ENCODE results near the gene BHLHA15. TPM values are rescaled to one million over a fixed set of nuclear protein-coding genes. Genes with fewer than 3 reads are reported as not detected.
A peak's percentile ranks its signal among the peaks of the same experiment; 100 is the strongest.

The BHLHA15 gene
- total and polyA plus RNA-seq, 9 of the 15 experiments (the other 6 are each of a cell fraction or from before 2014, with no cell fraction given) = 0.22 to 2.0 (median 1.1) TPM; not detected in 4

DNA sequence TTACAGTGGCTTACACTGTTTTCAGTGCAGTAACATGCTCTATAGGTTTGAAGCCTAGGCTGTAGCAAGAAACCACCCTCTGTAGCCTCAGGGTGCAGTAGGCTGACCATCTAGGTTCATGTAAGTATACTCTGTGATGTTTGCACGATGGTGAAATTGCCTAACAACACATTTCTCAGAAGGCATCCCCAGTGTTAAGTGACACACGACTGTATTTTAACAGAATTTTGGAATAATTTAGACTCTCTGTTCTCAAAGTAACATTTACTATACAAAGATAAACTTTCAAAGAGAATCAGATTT lies 44.6 kb upstream of the BHLHA15 start:
- no peak for FAIRE-seq
- Histone ChIP-seq H3K27me3 (ENCODE audit: control insufficient read depth in 2 of 2, insufficient read depth in 2 of 2, low read length in 2 of 2) (no peaks in the 10 kb centered on the region), H3K27ac (ENCODE audit: extremely low read depth, low read depth, low read length) (no peak overlapping the region), H3K4me2 (ENCODE audit: insufficient read depth, low read length) (no peak overlapping the region), H4K20me1 (replicated peaks; ENCODE audit: control insufficient read depth, insufficient read depth, low read length) (peaks cover 18% of the 10 kb centered on the region; the same call in 1 of the 2 replicates), H3K4me1 (replicated peaks in 1 of 2; ENCODE audit: control insufficient read depth in 2 of 2, insufficient read depth in 2 of 2, low read length in 2 of 2) (peaks cover 0 to 12% of the 10 kb centered on the region in 2 experiments; a peak in 1 of 5 replicates), H3K4me3 (no peak overlapping the region), H3K79me2 (ENCODE audit: control insufficient read depth, insufficient read depth, low read length) (no peaks in the 10 kb centered on the region), H3K9me1 (ENCODE audit: control insufficient read depth, insufficient read depth, low read length) (no peaks in the 10 kb centered on the region), H2AFZ (ENCODE audit: low read depth, low read length) (no peak overlapping the region), H3K9ac (ENCODE audit: insufficient read depth in 1 of 2, low read depth in 2 of 2, low read length in 2 of 2) (no peak overlapping the region), H3K36me3 (ENCODE audit: control insufficient read depth, insufficient read depth, low read length) (peaks cover 3% of the 10 kb centered on the region; the same call in 2 of the 3 replicates), H3K9me3 (replicated peaks; ENCODE audit: control insufficient read depth, insufficient read depth, low read depth, low read length) (no peaks in the 10 kb centered on the region)
- no TSS peak for BruUV-seq (replicated peaks)
- DNase-seq (ENCODE audit: extremely low read depth in 1 of 4, low spot score in 3 of 4) = no peak
- WGBS (ENCODE audit: insufficient coverage, low coverage, missing lambda C conversion rate) = 12% methylated on average over 2 of the region's 2 CpGs
- ChIA-PET POLR2A (interaction anchor here (0.7 to 5.2 kb wide), 2 partner anchors 144 to 294 kb away, joined by 3 to 37 read pairs; partner anchors contain the start of gene ASNS), CTCF (ENCODE audit: low intra/inter-chr PET ratio) (interaction anchor here (0.6 to 6.7 kb wide), 2 partner anchors 145 to 151 kb away, joined by 3 to 94 read pairs; no protein-coding TSS in a partner anchor)
- in situ Hi-C loops (cut with MboI) (no loop called here), intact Hi-C loops (cut with micrococcal nuclease) (loop anchor here (1.0 to 5.0 kb wide), 3 partner anchors 60 to 145 kb away; partner anchors contain the start of gene LMTK2)
- TF ChIP-seq, protein P1, sequence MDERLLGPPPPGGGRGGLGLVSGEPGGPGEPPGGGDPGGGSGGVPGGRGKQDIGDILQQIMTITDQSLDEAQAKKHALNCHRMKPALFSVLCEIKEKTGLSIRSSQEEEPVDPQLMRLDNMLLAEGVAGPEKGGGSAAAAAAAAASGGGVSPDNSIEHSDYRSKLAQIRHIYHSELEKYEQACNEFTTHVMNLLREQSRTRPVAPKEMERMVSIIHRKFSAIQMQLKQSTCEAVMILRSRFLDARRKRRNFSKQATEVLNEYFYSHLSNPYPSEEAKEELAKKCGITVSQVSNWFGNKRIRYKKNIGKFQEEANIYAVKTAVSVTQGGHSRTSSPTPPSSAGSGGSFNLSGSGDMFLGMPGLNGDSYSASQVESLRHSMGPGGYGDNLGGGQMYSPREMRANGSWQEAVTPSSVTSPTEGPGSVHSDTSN (CRISPR knock-in tag; IDR thresholded peaks at IDR 0.05; ENCODE audit: low read depth) = no peak
- TF ChIP-seq, protein P1 (tag; conservative IDR thresholded peaks at IDR 0.05; ENCODE audit: low read depth) = no peak
- TF ChIP-seq BDP1 (IDR thresholded peaks at IDR 0.05; ENCODE audit: insufficient read depth, insufficient read length) = no peak
- TF ChIP-seq FOXA1 (IDR thresholded peaks at IDR 0.05; ENCODE audit: borderline replicate concordance) = no peak
- no peak for TF ChIP-seq ZFP30 (CRISPR knock-in tag; IDR thresholded peaks at IDR 0.05; ENCODE audit: borderline replicate concordance)
- TF ChIP-seq MEIS2 (IDR thresholded peaks at IDR 0.05; ENCODE audit: partially characterized antibody) = no peak
- TF ChIP-seq NFIC (IDR thresholded peaks at IDR 0.05) = no peak
- no peak for TF ChIP-seq ZBTB1 (CRISPR knock-in tag; IDR thresholded peaks at IDR 0.05; ENCODE audit: borderline replicate concordance, low read depth)
- TF ChIP-seq, protein P2, sequence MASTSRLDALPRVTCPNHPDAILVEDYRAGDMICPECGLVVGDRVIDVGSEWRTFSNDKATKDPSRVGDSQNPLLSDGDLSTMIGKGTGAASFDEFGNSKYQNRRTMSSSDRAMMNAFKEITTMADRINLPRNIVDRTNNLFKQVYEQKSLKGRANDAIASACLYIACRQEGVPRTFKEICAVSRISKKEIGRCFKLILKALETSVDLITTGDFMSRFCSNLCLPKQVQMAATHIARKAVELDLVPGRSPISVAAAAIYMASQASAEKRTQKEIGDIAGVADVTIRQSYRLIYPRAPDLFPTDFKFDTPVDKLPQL (IDR thresholded peaks at IDR 0.05; ENCODE audit: extremely low read depth, insufficient read length) = no peak
- TF ChIP-seq, protein P3, sequence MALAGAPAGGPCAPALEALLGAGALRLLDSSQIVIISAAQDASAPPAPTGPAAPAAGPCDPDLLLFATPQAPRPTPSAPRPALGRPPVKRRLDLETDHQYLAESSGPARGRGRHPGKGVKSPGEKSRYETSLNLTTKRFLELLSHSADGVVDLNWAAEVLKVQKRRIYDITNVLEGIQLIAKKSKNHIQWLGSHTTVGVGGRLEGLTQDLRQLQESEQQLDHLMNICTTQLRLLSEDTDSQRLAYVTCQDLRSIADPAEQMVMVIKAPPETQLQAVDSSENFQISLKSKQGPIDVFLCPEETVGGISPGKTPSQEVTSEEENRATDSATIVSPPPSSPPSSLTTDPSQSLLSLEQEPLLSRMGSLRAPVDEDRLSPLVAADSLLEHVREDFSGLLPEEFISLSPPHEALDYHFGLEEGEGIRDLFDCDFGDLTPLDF (CRISPR knock-in tag; IDR thresholded peaks at IDR 0.05) = no peak
- no peak for TF ChIP-seq MIER1 (IDR thresholded peaks at IDR 0.05; ENCODE audit: low read depth)
- TF ChIP-seq, protein P4, sequence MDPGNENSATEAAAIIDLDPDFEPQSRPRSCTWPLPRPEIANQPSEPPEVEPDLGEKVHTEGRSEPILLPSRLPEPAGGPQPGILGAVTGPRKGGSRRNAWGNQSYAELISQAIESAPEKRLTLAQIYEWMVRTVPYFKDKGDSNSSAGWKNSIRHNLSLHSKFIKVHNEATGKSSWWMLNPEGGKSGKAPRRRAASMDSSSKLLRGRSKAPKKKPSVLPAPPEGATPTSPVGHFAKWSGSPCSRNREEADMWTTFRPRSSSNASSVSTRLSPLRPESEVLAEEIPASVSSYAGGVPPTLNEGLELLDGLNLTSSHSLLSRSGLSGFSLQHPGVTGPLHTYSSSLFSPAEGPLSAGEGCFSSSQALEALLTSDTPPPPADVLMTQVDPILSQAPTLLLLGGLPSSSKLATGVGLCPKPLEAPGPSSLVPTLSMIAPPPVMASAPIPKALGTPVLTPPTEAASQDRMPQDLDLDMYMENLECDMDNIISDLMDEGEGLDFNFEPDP (CRISPR knock-in tag; IDR thresholded peaks at IDR 0.05) = no peak
- TF ChIP-seq ZZZ3 (IDR thresholded peaks at IDR 0.05) = no peak
- TF ChIP-seq POLR3G (IDR thresholded peaks at IDR 0.05; ENCODE audit: extremely low read depth, insufficient read length, insufficient replicate concordance) = no peak
- TF ChIP-seq MCM3 (IDR thresholded peaks at IDR 0.05) = no peak
- no peak for TF ChIP-seq SMARCA4 (IDR thresholded peaks at IDR 0.05)
- TF ChIP-seq POLR2AphosphoS5 (IDR thresholded peaks at IDR 0.05; ENCODE audit: control insufficient read depth, insufficient read depth, low read depth, low read length) = no peak
- ATAC-seq = 0 out of 3 replicates have a peak, but pooled peaks have one; percentile 11

All from K562 (cell line).